ENCODE results near the gene TMPRSS11B.
"Not testable (repeated sequence)": the region's sequence is repeated elsewhere in the genome, so short reads cannot be mapped to it uniquely, and the experiment has no call there.

The TMPRSS11B gene

DNA sequence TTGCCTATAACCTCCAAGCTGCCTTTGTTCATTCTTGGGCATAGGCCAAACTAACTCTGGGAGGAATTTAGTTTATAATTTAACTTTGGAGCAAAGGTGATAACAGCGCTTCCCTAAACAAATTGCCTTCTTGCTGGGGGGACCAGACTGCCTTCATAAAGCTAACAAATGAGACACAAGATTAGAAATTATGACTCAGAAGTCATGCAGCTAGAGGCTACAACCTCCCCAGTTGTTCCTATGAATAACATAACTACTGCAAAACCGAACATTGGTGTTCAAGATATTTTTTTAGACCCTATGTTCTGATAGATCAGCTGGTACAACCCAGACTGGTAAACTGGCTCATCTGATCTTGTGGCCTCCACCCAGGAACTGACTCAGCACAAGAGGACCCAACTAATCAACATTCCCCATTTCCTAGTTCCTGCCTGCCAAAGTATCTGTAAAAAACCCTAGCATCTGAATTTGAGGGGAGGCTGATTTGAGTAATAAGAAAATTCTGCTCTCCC, 22.0 kb upstream of the TMPRSS11B start:
- Histone ChIP-seq H3K4me3 (ENCODE audit: low read length) (no peak overlapping the region), H3K27me3 (ENCODE audit: control insufficient read depth, insufficient read depth, low read length) (no peaks in the 10 kb centered on the region), H3K27ac (ENCODE audit: low read depth, low read length) (no peak overlapping the region), H3K4me1 (ENCODE audit: control insufficient read depth, insufficient read depth, low read length) (no peaks in the 10 kb centered on the region), H3K36me3 (ENCODE audit: control insufficient read depth, insufficient read depth, low read length) (no peaks in the 10 kb centered on the region), H3K9ac (ENCODE audit: low read length) (no peak overlapping the region)

GRCh38 chr4:68264875-68265565, 19.5 kb upstream of the TMPRSS11B start:
- Histone ChIP-seq H3K9ac (ENCODE audit: low read length) (no peak overlapping the region), H3K4me1 (ENCODE audit: control insufficient read depth, insufficient read depth, low read length) (no peaks in the 10 kb centered on the region), H3K27ac (ENCODE audit: low read depth, low read length) (no peak overlapping the region), H3K36me3 (ENCODE audit: control insufficient read depth, insufficient read depth, low read length) (no peaks in the 10 kb centered on the region), H3K27me3 (ENCODE audit: control insufficient read depth, insufficient read depth, low read length) (no peaks in the 10 kb centered on the region), H3K4me3 (ENCODE audit: low read length) (no peak overlapping the region)

- Histone ChIP-seq H3K27ac (ENCODE audit: low read depth, low read length) (no peak overlapping the region), H3K27me3 (ENCODE audit: control insufficient read depth, insufficient read depth, low read length) (no peaks in the 10 kb centered on the region), H3K4me3 (ENCODE audit: low read length) (no peak overlapping the region), H3K36me3 (ENCODE audit: control insufficient read depth, insufficient read depth, low read length) (no peaks in the 10 kb centered on the region), H3K9ac (ENCODE audit: low read length) (no peak overlapping the region), H3K4me1 (ENCODE audit: control insufficient read depth, insufficient read depth, low read length) (no peaks in the 10 kb centered on the region)
Observed at GRCh38 chr4:68259191-68259590, 13.7 kb upstream of the TMPRSS11B start.

GRCh38 chr4:68257719-68258118, 12.2 kb upstream of the TMPRSS11B start:
- Histone ChIP-seq H3K4me1 (ENCODE audit: control insufficient read depth, insufficient read depth, low read length) (no peaks in the 10 kb centered on the region), H3K36me3 (ENCODE audit: control insufficient read depth, insufficient read depth, low read length) (no peaks in the 10 kb centered on the region), H3K27ac (ENCODE audit: low read depth, low read length) (no peak overlapping the region), H3K4me3 (ENCODE audit: low read length) (no peak overlapping the region), H3K27me3 (ENCODE audit: control insufficient read depth, insufficient read depth, low read length) (no peaks in the 10 kb centered on the region), H3K9ac (ENCODE audit: low read length) (no peak overlapping the region)

GRCh38 chr4:68256284-68256683, 10.8 kb upstream of the TMPRSS11B start:
- H3K4me3 ChIP-seq (ENCODE audit: low read length) = no peak overlapping the region
- no peak overlapping the region for H3K9ac ChIP-seq (ENCODE audit: low read length)
- H3K27me3 ChIP-seq (ENCODE audit: control insufficient read depth, insufficient read depth, low read length) = no peaks in the 10 kb centered on the region
- no peak overlapping the region for H3K27ac ChIP-seq (ENCODE audit: low read depth, low read length)
- no peaks in the 10 kb centered on the region for H3K4me1 ChIP-seq (ENCODE audit: control insufficient read depth, insufficient read depth, low read length)
- no peaks in the 10 kb centered on the region for H3K36me3 ChIP-seq (ENCODE audit: control insufficient read depth, insufficient read depth, low read length)

GRCh38 chr4:68250151-68250930, 4.8 kb upstream of the TMPRSS11B start:
- Histone ChIP-seq H3K4me3 (ENCODE audit: low read length) (no peak overlapping the region), H3K36me3 (ENCODE audit: control insufficient read depth, insufficient read depth, low read length) (no peaks in the 10 kb centered on the region), H3K27me3 (ENCODE audit: control insufficient read depth, insufficient read depth, low read length) (no peaks in the 10 kb centered on the region), H3K9ac (ENCODE audit: low read length) (no peak overlapping the region), H3K27ac (ENCODE audit: low read depth, low read length) (no peak overlapping the region), H3K4me1 (ENCODE audit: control insufficient read depth, insufficient read depth, low read length) (no peaks in the 10 kb centered on the region)

DNA sequence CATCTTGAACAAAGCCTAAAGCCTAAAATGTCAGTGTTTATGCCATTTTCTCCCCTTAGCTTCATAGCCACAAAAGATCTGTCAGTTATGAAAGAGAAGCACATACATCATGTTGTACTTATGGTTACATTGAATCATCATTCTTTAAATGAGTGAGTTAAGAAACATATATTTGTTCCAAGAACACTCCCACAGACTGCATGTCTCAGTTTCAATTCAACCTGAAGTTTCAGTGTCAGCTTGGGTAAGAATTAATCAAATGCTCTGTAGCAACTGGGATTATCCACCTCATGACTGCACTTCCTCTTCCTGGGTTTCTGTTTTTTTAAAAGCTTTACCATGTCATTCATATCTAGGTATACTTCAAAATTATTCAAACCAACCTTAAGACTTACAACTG, 3.9 kb upstream of the TMPRSS11B start:
- Histone ChIP-seq H3K27ac (ENCODE audit: low read depth, low read length) (no peak overlapping the region), H3K36me3 (ENCODE audit: control insufficient read depth, insufficient read depth, low read length) (no peaks in the 10 kb centered on the region), H3K4me3 (ENCODE audit: low read length) (no peak overlapping the region), H3K9ac (ENCODE audit: low read length) (no peak overlapping the region), H3K27me3 (ENCODE audit: control insufficient read depth, insufficient read depth, low read length) (no peaks in the 10 kb centered on the region), H3K4me1 (ENCODE audit: control insufficient read depth, insufficient read depth, low read length) (no peaks in the 10 kb centered on the region)

GRCh38 chr4:68240620-68241019, 4.9 kb downstream of the TMPRSS11B start:
- Histone ChIP-seq H3K27ac (ENCODE audit: low read depth, low read length) (no peak overlapping the region), H3K4me1 (ENCODE audit: control insufficient read depth, insufficient read depth, low read length) (no peaks in the 10 kb centered on the region), H3K27me3 (ENCODE audit: control insufficient read depth, insufficient read depth, low read length) (peaks cover 2% of the 10 kb centered on the region), H3K9ac (ENCODE audit: low read length) (no peak overlapping the region), H3K36me3 (ENCODE audit: control insufficient read depth, insufficient read depth, low read length) (no peaks in the 10 kb centered on the region), H3K4me3 (ENCODE audit: low read length) (no peak overlapping the region)

- Histone ChIP-seq H3K27ac (ENCODE audit: low read depth, low read length) (no peak overlapping the region), H3K36me3 (ENCODE audit: control insufficient read depth, insufficient read depth, low read length) (no peaks in the 10 kb centered on the region), H3K4me1 (ENCODE audit: control insufficient read depth, insufficient read depth, low read length) (no peaks in the 10 kb centered on the region), H3K27me3 (ENCODE audit: control insufficient read depth, insufficient read depth, low read length) (no peaks in the 10 kb centered on the region), H3K4me3 (ENCODE audit: low read length) (no peak overlapping the region), H3K9ac (ENCODE audit: low read length) (no peak overlapping the region)
Observed at GRCh38 chr4:68228568-68228967, 16.9 kb downstream of the TMPRSS11B start.

DNA sequence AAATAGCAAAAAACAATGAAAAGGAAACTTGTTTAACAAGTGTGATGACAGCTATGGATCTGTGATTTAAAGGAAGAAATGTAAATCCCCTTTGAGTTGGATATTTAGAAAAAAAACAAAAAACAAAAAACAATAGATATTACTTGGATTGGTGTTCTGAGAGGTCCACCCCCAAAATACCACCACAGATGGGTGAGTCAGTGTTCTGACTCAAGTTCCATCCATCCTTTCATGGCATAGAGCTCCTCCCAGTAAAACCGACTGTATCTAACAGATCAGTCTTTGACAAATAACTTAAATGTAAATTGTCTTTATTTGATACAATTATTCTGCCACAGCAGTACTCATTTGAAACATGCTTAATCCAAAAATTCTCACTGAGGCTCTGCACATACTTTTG, 27.4 kb downstream of the TMPRSS11B start:
- no peak overlapping the region for H3K27ac ChIP-seq (ENCODE audit: low read depth, low read length)
- H3K36me3 ChIP-seq (ENCODE audit: control insufficient read depth, insufficient read depth, low read length) = no peaks in the 10 kb centered on the region
- no peaks in the 10 kb centered on the region for H3K27me3 ChIP-seq (ENCODE audit: control insufficient read depth, insufficient read depth, low read length)
- no peaks in the 10 kb centered on the region for H3K4me1 ChIP-seq (ENCODE audit: control insufficient read depth, insufficient read depth, low read length)
- no peak overlapping the region for H3K9ac ChIP-seq (ENCODE audit: low read length)
- H3K4me3 ChIP-seq (ENCODE audit: low read length) = no peak overlapping the region

- Histone ChIP-seq H3K9ac (ENCODE audit: low read length) (no peak overlapping the region), H3K4me1 (ENCODE audit: control insufficient read depth, insufficient read depth, low read length) (no peaks in the 10 kb centered on the region), H3K4me3 (ENCODE audit: low read length) (no peak overlapping the region), H3K27ac (ENCODE audit: low read depth, low read length) (no peak overlapping the region), H3K36me3 (ENCODE audit: control insufficient read depth, insufficient read depth, low read length) (no peaks in the 10 kb centered on the region), H3K27me3 (ENCODE audit: control insufficient read depth, insufficient read depth, low read length) (no peaks in the 10 kb centered on the region)
Observed at GRCh38 chr4:68216501-68216900, 29.0 kb downstream of the TMPRSS11B start.

DNA sequence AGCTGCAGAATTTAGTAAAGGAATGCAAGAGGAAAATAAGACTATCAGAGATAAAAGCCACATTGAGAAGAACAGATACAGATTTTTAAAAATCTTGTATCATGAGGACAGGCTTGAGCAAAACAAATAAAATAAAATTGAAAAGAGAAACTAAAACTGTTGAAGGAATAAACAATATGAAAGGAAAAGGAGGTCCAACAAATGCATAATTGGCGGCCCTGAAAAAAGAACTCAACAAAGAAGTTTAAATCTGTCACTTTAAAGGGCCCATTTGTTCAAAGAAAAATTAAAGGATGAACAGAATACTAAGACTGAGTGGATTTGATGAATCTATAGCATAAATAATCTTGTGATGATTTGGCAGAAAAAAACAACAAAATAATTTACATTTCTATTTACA, 36.5 kb downstream of the TMPRSS11B start:
- H3K4me1 ChIP-seq (ENCODE audit: control insufficient read depth, insufficient read depth, low read length) = no peaks in the 10 kb centered on the region
- no peak overlapping the region for H3K9ac ChIP-seq (ENCODE audit: low read length)
- H3K36me3 ChIP-seq (ENCODE audit: control insufficient read depth, insufficient read depth, low read length) = no peaks in the 10 kb centered on the region
- no peaks in the 10 kb centered on the region for H3K27me3 ChIP-seq (ENCODE audit: control insufficient read depth, insufficient read depth, low read length)
- no peak overlapping the region for H3K4me3 ChIP-seq (ENCODE audit: low read length)
- H3K27ac ChIP-seq (ENCODE audit: low read depth, low read length) = no peak overlapping the region

- not testable (repeated sequence) for H3K27ac ChIP-seq (ENCODE audit: low read depth, low read length); H3K4me3 ChIP-seq (ENCODE audit: low read length); H3K27me3 ChIP-seq (ENCODE audit: control insufficient read depth, insufficient read depth, low read length); H3K9ac ChIP-seq (ENCODE audit: low read length); H3K36me3 ChIP-seq (ENCODE audit: control insufficient read depth, insufficient read depth, low read length); H3K4me1 ChIP-seq (ENCODE audit: control insufficient read depth, insufficient read depth, low read length)
Observed at GRCh38 chr4:68194305-68194704, 51.2 kb downstream of the TMPRSS11B start.

All from rectal smooth muscle tissue (tissue), 1 donor.